DMS 273 treated with DMSO at 0.1 percent for 48 hours (cell line): ENCODE results near the gene SREBF1.

Experiments
- DNase-seq: peaks from one replicate; lab custom pipeline; 2025; lab: John Stamatoyannopoulos, UW

Gene SREBF1

DNA sequence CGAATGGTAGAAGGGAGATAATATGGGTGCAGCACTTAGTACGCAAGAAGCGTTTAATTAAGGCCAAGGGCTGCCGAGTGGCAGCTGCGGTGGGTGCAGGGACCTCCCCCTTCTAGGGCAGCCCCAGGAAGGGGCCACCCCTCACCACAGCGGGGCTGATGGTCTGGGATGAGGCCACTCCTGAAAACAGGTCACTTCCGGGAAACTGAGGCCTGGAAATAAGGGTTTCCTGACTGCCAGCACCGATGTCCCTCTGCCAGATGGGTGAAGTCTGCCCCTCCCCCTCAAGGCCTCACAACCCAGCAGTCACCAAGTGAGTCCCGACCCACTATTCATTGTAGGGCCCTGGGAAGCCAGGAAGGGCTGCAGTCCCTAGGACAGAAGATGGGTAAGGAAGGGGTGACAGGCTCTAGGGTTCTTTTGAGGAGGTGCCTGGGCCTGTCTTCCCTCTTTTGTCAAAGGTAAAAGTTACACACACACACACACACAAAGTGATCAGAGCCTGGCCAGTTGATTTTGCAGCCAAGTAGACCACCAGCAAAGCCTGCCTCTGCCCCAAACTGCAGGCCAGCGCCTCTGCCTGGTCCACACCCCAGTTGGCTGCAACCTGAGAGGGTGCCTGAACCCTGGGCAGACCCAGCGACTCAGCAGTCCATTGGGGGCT, 12.5 kb downstream of the SREBF1 start:
- DNase-seq, result no peak

DNA sequence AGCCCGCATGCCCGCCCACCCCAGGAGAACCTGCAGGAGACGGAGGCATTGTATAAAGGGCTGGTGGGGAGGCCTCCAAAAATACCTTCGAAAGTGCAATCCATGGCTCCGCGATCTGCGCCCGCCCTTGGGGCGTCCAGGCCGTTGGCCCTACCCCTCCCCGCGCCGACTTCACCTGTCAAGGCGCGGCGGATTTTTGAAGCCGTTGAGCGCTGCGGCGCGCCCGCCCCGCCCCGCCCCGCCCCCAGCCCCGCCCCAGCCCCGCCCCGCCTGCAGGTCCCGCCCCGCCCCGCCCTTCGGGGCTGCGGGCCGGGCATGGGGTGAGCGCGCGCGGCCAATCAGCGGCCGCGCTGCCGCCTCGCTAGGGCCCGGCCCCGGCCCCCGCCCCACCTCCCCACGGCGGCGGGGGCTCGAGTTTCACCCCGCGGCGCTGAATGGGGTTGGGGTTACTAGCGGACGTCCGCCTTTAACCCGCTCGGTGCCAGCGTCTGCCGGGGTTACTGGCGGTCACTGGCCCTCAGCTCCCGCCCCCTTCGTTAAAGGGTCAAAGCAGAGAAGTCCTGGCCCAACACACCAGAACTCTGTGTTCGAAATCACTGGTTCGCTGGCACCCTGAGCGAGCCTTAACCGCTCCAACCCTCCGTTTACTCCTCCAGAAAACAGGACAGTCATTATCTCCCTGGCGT, 13.2 kb downstream of the SREBF1 start:
- peak; percentile 71 for DNase-seq

DNA sequence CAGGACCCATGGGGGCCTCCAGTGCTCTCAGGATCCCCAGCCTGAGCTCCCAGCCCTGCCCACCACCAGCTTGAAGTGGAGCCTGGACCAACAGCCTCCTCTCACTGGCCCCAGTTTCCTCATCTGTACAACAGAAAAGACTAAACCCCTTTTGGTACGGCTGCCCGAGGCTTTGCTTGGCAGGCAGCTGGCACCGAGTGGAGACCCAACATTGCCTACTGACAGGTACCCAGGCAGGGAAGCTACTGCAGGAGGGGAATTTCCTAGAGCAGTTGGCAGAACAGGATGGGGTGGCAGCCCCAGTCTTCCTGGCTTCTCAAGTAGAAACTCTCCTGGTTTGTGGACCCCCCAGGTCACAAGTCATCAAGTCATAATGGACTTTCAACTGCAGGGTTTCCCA, 14.2 kb downstream of the SREBF1 start:
- DNase-seq, result no peak

DNA sequence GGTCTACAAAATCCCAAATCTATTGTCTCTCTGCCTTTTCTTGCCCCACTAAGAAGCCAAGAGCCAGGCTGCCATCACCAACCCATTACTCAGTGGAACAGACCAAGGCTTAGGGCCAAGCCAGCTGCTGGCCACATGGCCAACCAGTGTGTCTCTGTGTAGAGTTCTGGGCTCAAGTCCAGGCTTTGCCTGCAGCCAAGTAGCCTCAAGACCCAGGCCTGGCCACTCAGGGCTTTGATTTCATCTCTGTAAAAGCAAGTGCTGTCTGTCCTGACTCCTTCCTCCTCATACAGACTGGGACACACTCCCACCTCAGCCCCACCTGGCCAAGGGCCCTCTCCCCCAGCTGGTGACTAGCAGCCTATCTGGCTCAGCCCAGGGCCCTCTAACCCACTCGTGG, 14.6 kb downstream of the SREBF1 start:
- no peak for DNase-seq

DNA sequence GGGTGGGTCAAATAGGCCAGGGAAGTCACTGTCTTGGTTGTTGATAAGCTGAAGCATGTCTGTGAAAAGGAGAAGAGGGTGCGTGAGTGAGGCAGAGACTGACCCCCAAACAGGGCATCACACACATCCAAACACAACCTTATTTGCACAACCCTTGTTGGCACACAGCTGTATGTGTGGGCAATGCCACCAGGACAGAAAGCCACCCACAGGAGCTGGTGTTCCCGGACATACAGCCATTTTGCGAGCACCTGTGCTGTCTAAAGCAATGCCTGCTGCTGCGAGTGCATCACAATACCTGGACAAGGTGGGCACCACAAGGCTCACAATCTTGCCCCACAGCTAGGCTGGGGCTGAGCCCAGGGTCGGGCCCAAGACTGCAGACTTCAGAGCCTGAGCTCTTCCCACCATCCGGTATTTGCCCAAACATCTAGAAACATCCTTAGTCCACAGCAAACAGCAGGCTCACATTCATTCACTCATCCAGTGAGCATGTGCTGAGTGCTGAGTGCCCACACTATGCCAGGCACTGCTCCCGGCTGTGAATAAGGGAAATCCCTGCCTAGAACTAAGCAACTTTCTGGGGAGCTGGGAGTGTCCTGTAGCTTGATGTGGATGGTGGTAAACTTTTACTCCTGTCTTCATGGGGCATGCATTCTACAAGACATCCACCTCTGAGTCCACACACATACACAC, 16.2 kb downstream of the SREBF1 start:
- DNase-seq, result no peak

DNA sequence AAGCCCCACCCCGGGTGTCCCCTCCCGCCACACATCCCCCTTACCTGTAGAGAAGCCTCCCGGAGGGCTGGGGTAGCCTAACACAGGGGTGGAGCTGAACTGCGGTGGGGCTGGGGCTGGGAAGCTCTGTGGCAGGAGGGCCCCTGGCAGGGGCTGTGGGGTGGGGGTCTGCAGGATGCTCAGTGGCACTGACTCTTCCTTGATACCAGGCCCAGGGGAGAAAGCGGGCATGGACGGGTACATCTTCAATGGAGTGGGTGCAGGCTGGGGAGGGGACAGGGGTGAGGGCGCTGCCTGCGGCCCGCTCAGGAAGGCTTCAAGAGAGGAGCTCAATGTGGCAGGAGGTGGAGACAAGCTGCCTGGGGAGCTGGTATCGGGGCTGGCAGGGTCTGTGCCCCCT, 16.7 kb downstream of the SREBF1 start:
- no peak for DNase-seq

DNA sequence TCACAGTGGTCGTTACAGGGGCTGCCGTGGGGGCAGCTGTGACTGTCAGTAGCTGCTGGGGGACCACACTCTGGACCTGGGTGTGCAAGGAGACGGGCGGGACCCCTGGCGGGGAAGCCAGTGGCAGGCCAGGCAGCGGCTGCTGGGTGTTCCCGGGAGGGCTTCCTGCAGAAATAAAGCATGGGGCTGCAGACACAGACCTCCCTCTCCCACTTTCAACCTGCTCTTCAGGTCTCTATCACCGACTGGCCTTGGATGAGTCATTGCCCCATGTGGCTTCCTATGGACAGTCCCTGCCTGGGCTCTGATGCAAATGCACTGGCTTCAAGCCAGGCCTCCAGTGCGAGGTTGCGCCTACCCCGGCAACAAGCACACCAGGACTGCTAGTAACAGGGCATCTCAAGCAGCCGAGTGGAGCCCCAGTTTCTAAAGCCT, 17.2 kb downstream of the SREBF1 start:
- no peak for DNase-seq

DNA sequence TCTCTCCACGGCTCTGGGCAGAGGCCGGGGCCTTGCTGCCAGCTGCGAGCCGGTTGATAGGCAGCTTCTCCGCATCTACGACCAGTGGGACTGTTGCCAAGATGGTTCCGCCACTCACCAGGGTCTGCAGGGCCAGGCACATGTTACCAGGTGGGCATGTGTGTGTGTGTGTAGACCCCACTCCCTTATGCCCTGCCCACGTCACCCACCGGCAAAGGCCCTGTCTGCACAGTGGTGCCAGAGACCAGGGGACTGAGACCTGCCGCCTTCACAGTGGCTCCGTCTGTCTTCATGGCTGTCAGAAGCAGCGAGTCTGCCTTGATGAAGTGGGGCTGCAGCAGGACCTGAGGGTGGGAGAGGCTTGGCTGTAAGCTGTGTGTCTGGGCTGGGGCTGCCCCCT, 17.7 kb downstream of the SREBF1 start:
- no peak for DNase-seq

DNA sequence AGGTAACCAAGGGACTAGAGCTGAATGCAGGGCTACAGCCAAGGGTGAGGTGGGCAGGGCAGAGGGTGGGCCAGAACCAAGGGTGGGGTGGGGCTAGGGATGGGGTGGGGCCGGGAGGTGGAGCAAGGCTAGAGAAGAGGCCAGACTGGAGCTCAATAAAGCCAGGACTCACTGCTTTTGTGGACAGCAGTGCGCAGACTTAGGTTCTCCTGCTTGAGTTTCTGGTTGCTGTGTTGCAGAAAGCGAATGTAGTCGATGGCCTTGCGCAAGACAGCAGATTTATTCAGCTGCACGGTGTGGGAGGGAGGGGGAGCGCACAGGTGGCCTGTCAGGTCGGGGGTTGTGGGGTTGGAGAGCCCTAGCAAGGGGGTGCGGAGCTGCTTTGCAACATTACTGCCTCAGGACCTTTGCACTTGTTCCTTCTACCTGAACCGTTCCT, 18.7 kb downstream of the SREBF1 start:
- DNase-seq, result no peak

DNA sequence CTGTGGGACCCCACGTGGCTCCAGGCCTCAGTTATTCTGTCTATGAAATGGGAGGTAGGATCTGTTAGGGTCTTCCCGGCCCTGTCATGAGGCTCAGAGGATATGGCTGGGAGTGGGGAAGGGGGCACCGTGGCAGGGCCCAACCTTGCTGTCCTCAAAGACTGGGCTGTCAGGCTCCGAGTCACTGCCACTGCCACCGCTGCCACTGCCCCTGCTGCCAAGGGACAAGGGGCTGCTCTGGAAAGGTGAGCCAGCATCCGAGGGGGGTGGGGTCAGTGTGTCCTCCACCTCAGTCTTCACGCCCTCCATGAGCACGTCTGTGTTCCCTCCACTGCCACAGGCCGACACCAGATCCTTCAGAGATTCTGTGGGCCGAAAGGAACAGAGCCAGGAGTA, 19.2 kb downstream of the SREBF1 start:
- DNase-seq, result no peak

DNA sequence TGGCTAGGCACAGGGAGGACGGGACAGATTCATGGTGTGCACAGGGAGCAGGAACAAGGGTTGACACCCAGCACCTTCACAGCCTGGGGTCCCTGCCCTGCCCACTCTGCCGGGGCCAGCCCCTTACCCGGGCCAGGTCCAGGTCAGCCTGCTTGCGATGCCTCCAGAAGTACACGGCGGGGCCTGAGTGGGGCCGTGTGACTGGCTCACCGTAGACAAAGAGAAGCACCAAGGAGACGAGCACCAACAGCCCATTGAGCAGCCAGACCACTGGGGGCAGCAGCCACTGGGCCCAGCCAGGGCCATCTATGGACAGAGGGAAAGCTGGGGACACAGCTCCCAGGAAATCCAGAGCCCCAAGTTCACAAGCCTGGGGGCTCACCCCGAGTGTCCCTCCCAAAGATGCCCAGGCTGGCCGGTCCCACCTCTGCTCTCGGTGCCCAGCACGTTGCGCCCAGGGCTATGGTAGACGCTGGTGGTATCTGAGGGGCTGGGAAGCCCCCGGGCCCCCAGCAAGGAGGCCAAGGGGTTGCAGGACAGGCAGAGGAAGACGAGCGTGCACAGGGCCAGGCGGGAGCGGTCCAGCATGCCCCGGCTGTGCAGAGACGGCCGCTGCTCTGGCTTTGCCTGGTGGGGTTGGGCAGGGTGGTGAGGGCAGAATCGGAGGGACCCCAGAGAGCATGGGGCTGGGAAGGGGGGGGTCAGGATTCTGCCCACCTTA, 19.8 kb downstream of the SREBF1 start:
- no peak for DNase-seq

DNA sequence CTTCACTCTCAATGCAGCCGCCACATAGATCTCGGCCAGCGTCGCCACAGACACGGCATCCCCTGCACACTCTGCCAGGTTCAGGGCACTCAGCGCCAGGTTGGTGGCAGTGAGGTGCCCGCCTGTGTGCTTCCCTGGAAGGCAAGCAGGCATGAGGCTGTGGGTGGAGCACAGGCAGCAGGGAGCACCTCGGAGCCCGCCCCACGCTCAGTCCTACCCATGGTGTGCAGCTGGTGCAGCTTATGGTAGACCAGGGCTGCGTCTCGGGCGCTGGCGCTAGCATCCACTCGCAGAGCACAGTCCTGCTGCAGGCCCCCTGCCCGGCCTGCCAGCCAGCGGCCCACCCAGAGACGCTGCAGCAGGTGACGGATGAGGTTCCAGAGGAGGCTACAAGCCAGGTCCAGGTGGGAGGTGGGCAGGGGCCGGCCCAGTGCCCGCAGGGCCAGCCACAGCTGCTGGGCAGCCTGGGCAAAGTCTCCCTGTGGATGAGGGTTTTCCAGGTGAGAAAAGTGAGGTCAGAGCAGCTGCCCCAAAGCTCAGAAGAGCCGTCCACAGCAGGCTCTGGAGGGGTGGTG, 20.5 kb downstream of the SREBF1 start:
- no peak for DNase-seq

DNA sequence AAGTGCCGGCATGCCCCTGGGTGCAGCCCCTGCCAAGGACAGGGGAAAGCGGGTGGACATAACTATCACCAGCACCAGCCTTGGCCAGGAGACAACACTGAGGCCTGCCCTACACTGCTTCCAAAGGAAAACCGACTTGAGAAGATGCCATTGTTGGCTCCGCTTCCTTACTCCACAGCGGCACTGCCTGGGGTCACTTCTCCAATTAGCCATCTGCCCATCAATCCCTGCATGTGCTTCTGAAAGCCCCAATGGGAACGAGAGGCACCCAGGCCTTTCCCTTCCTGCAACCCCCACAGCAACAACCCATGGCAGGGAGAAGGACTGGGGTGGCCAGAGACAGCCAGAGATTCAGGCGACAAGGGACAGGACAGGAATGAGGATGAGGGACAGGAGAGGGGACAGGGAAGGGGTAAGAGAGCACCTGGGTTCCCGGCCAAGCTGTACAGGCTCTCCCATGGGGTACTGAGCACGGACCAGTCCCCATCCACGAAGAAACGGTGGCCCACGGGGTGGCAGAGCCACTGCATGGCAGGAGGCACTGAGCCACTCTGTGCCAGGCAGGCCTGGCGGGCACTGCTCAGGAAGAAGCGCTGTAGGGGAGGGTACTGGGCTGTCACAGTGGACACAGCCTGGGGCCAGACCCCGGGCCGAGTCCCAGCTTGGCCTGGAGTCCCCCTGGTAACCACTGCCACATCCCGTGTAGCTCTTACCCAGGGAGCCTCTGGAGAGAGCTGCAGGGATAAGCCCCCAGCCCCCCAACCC, 21.2 kb downstream of the SREBF1 start:
- no peak for DNase-seq

DNA sequence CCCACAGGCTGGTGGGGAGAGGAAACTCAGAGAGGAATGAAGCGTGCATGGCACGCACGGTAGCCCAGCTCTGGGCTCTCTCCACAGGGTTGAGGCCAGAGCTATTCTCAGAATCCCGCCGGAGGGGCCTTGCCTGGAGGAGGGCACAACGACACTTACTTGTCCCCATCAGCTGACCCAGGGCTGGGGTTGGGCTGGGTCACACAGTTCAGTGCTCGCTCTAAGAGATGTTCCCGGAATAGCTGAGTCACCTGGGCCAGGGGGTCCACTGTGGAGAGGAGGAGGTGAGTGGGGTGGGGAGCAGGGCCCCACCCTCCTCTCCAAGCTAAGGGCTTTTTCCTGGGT, 21.8 kb downstream of the SREBF1 start:
- DNase-seq, result no peak

DNA sequence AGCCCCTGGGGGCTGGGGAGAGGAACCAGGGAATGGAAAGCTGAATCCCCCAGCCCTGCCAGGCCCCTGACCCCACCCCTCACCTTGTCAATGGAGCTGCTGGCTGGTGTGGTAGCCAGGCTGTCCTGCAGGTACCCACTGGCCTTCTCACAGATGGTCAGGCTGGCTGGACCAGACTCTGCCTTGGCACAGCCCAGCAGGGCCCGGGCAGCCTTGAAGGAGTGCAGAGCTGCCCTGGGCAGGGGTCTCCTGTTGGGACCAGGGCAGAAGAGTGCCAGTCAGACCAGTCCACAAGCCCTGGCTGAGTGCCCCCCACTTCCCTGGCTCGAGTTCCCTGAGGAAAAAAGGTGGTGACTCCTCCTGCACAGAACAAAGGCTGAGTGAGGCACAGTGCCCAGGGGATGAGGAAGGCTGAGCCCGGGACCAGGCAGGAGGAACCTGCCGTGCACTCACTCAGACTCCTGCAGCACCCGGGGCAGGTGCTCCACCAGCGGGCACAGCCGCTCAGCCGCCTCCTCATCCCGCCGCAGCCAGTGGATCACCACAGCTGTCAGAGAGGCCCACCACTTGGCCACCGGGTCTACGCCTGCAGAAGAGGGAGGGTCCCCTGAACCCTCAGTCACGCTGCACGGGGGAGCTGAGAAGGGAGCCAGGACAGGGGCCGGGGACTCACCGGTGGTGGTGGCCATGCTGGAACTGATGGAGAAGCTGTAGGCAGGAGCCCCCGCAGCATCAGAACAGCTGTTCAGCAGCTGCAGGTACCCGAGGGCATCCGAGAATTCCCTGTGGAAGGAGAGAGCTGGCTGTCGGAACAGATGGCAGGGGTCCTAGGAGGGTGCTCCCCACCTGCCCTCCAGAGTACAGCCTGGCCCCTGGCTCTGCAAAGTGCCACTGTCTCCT, 22.4 kb downstream of the SREBF1 start:
- DNase-seq, result no peak

DNA sequence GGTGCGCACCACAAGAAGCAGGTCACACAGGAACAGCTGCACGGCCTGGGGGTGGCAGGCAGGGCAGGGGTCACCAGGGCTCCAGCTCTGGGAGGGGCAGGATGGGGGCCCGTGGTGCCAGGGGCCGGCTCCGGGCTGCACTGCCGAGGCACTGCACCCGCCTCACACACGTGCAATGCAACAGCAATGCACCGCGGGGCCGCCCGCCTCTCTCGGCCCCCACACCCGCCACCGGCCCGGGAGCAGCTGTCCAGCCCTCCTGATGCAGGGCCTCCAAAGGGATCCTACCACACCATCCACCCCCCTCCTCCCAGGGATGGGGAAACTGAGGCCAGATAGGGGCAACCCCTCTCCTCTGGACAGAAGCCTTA, 23.1 kb downstream of the SREBF1 start:
- DNase-seq, result no peak

DNA sequence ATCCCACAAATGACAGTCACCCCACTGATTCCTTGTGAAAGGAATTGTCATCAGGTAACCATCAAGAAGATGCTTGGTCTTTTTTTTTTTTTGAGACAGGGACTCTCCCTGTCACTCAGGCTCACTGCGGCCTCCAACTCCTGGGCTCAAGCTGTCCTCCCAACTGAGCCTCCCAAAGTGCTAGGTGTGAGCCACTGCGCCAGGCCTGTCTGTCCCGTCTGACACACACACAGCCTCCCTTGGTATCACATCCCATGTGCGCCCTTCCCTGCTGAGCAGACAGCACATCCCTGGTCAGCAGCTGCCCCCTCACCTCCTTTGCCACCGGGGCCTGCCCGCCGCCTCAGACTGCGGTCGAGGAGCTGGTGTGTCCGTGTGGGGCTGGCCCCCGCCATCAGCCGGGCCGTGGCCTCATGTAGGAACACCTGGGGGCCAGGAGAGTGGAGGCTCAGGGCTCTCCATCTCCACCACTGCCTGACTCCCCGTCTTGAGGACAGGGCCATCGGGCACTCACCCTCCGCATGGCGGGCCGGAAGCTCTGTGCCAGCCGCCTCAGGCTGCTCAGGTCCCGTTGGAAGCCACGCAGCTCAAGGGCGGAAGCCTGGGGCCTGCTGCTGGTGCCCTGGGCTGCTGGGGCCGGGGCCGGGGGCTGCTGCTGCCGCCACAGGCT, 23.6 kb downstream of the SREBF1 start:
- DNase-seq, result no peak

DNA sequence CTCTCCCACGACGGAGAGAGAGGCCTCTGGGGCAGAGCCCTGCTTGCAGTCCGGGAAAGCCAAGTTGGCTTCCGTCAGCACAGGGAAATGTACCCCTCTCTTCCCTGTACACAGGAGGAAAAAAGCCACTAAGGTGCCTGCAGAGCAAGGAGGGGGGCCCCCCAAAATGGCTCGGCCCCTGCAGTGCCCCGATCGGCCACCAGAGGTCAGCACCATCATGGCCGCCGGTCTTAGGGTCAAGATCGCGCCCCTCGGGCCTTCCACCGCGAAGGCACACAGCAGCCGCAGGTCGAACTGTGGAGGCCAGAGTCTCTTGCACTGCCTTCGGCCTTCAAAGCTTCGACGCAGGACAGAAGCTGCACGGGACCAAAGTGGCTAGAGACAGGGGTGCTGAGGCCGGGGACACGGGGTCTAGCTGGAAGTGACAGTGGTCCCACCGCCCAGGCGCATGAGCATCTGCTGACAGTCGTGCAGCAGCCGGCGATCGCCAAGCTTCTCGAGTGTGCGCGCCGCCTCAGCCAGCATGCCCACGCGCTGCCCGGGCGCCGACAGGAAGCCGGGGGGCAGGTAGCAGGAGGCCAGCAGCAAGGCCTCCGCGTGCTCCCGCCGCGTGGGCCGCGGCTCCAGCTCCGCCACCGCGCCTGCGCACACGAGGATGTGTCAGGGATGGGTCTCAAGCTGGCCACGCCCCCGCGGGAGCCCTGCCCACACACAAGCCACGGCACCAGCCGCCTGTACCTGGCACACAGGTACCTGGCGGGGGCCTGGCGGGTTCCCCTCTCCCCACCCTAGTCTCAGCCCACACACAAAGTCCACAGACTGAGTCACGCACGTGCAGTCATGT, 24.4 kb downstream of the SREBF1 start:
- DNase-seq, result no peak
